ENCODE measurements around the gene PKIG. TPM values are rescaled to one million over a fixed set of nuclear protein-coding genes. Genes with fewer than 3 reads are reported as not detected.

The PKIG gene
- total and polyA plus RNA-seq, 5 donors from 2014 or later = 0.44 to 1.6 (median 1.1) TPM

GRCh38 chr20:44629542-44629941, 47.2 kb downstream of the PKIG start:
- ATAC-seq (ENCODE audit: low read depth in 2 of 2) (no peak), DNase-seq (no peak)
- Histone ChIP-seq H3K27me3 (ENCODE audit: control insufficient read depth, insufficient read depth, low read length) (no peaks in the 10 kb centered on the region), H3K4me3 (ENCODE audit: low read depth, low read length) (no peak overlapping the region), H3K9me3 (ENCODE audit: control insufficient read depth in 2 of 2, low read length in 2 of 2) (no peaks in the 10 kb centered on the region), H3K27ac (ENCODE audit: insufficient read depth, low read length, poor library complexity, severe bottlenecking) (no peak overlapping the region), H3K4me1 (ENCODE audit: control insufficient read depth, insufficient read depth, low read length, poor library complexity, severe bottlenecking) (no peaks in the 10 kb centered on the region), H3K36me3 (ENCODE audit: control insufficient read depth, insufficient read depth, low read length) (peaks cover 14% of the 10 kb centered on the region)
- Mint-ChIP-seq H3K36me3 (peaks cover 28% of the 10 kb centered on the region), H3K9me3 (peaks cover 0 to 1% (median 0%) of the 10 kb centered on the region in 7 donors), H3K4me1 (peaks cover 0 to 2% (median 1%) of the 10 kb centered on the region in 4 donors), H3K27me3 (no peaks in the 10 kb centered on the region), H3K4me3 (no peak overlapping the region), H3K27ac (no peak overlapping the region)

- Mint-ChIP-seq H3K27ac (peak overlapping the region in 1 of 3 donors; percentile 54), H3K27me3 (no peaks in the 10 kb centered on the region), H3K4me1 (peaks cover 0 to 2% (median 1%) of the 10 kb centered on the region in 4 donors), H3K9me3 (peaks cover 0 to 1% (median 0%) of the 10 kb centered on the region in 7 donors), H3K4me3 (no peak overlapping the region), H3K36me3 (peaks cover 21% of the 10 kb centered on the region)
- Histone ChIP-seq H3K36me3 (ENCODE audit: control insufficient read depth, insufficient read depth, low read length) (peaks cover 19% of the 10 kb centered on the region), H3K27ac (ENCODE audit: insufficient read depth, low read length, poor library complexity, severe bottlenecking) (no peak overlapping the region), H3K9me3 (ENCODE audit: control insufficient read depth in 2 of 2, low read length in 2 of 2) (no peaks in the 10 kb centered on the region), H3K4me3 (ENCODE audit: low read depth, low read length) (no peak overlapping the region), H3K4me1 (ENCODE audit: control insufficient read depth, insufficient read depth, low read length, poor library complexity, severe bottlenecking) (no peaks in the 10 kb centered on the region), H3K27me3 (ENCODE audit: control insufficient read depth, insufficient read depth, low read length) (no peaks in the 10 kb centered on the region)
- DNase-seq = no peak
- ATAC-seq (ENCODE audit: low read depth in 2 of 2) = no peak
Measured at GRCh38 chr20:44630297-44630696, 47.9 kb downstream of the PKIG start.

- H3K36me3 ChIP-seq (ENCODE audit: control insufficient read depth, insufficient read depth, low read length) = peaks cover 17% of the 10 kb centered on the region
- H3K27ac ChIP-seq (ENCODE audit: insufficient read depth, low read length, poor library complexity, severe bottlenecking) = no peak overlapping the region
- H3K4me3 ChIP-seq (ENCODE audit: low read depth, low read length) = no peak overlapping the region
- Mint-ChIP-seq H3K4me1 (peaks cover 0 to 2% (median 1%) of the 10 kb centered on the region in 4 donors), H3K27me3 (no peaks in the 10 kb centered on the region), H3K9me3 (peaks cover 0 to 2% (median 0%) of the 10 kb centered on the region in 7 donors), H3K4me3 (no peak overlapping the region), H3K36me3 (peaks cover 19% of the 10 kb centered on the region), H3K27ac (peak overlapping the region in 2 of 3 donors; percentile 20 to 60)
- H3K27me3 ChIP-seq (ENCODE audit: control insufficient read depth, insufficient read depth, low read length) = no peaks in the 10 kb centered on the region
- no peaks in the 10 kb centered on the region for H3K4me1 ChIP-seq (ENCODE audit: control insufficient read depth, insufficient read depth, low read length, poor library complexity, severe bottlenecking)
- ATAC-seq (ENCODE audit: low read depth in 2 of 2) (no peak), DNase-seq (no peak)
- H3K9me3 ChIP-seq (ENCODE audit: control insufficient read depth in 2 of 2, low read length in 2 of 2) = no peaks in the 10 kb centered on the region
Measured at GRCh38 chr20:44632103-44632752, 49.8 kb downstream of the PKIG start.

GRCh38 chr20:44633187-44633810, 50.9 kb downstream of the PKIG start:
- ATAC-seq (ENCODE audit: low read depth in 2 of 2) (no peak), DNase-seq (no peak)
- Histone ChIP-seq H3K4me1 (ENCODE audit: control insufficient read depth, insufficient read depth, low read length, poor library complexity, severe bottlenecking) (no peaks in the 10 kb centered on the region), H3K36me3 (ENCODE audit: control insufficient read depth, insufficient read depth, low read length) (peaks cover 14% of the 10 kb centered on the region), H3K9me3 (ENCODE audit: control insufficient read depth in 2 of 2, low read length in 2 of 2) (no peaks in the 10 kb centered on the region), H3K27ac (ENCODE audit: insufficient read depth, low read length, poor library complexity, severe bottlenecking) (no peak overlapping the region), H3K27me3 (ENCODE audit: control insufficient read depth, insufficient read depth, low read length) (no peaks in the 10 kb centered on the region), H3K4me3 (ENCODE audit: low read depth, low read length) (no peak overlapping the region)
- peaks cover 0 to 2% (median 1%) of the 10 kb centered on the region in 4 donors for H3K4me1 Mint-ChIP-seq
- peak overlapping the region in 1 of 3 donors; percentile 65 for H3K27ac Mint-ChIP-seq
- no peaks in the 10 kb centered on the region for H3K27me3 Mint-ChIP-seq
- peaks cover 19% of the 10 kb centered on the region for H3K36me3 Mint-ChIP-seq
- no peak overlapping the region for H3K4me3 Mint-ChIP-seq
- H3K9me3 Mint-ChIP-seq = peaks cover 0 to 2% (median 0%) of the 10 kb centered on the region in 7 donors

GRCh38 chr20:44633872-44634600, 51.7 kb downstream of the PKIG start:
- Mint-ChIP-seq H3K4me1 (peaks cover 0 to 4% (median 3%) of the 10 kb centered on the region in 4 donors), H3K27ac (no peak overlapping the region), H3K4me3 (no peak overlapping the region), H3K36me3 (peaks cover 23% of the 10 kb centered on the region), H3K9me3 (peaks cover 0 to 2% (median 0%) of the 10 kb centered on the region in 7 donors), H3K27me3 (no peaks in the 10 kb centered on the region)
- no peak for ATAC-seq (ENCODE audit: low read depth in 2 of 2)
- no peak for DNase-seq
- no peaks in the 10 kb centered on the region for H3K4me1 ChIP-seq (ENCODE audit: control insufficient read depth, insufficient read depth, low read length, poor library complexity, severe bottlenecking)
- no peaks in the 10 kb centered on the region for H3K27me3 ChIP-seq (ENCODE audit: control insufficient read depth, insufficient read depth, low read length)
- H3K9me3 ChIP-seq (ENCODE audit: control insufficient read depth in 2 of 2, low read length in 2 of 2) = no peaks in the 10 kb centered on the region
- peaks cover 14% of the 10 kb centered on the region for H3K36me3 ChIP-seq (ENCODE audit: control insufficient read depth, insufficient read depth, low read length)
- no peak overlapping the region for H3K4me3 ChIP-seq (ENCODE audit: low read depth, low read length)
- no peak overlapping the region for H3K27ac ChIP-seq (ENCODE audit: insufficient read depth, low read length, poor library complexity, severe bottlenecking)

GRCh38 chr20:44635877-44636276, 53.5 kb downstream of the PKIG start:
- Mint-ChIP-seq H3K27me3 (no peaks in the 10 kb centered on the region), H3K27ac (no peak overlapping the region), H3K36me3 (peaks cover 33% of the 10 kb centered on the region), H3K4me1 (peaks cover 0 to 9% (median 5%) of the 10 kb centered on the region in 4 donors), H3K9me3 (peaks cover 0 to 2% (median 0%) of the 10 kb centered on the region in 7 donors), H3K4me3 (no peak overlapping the region)
- Histone ChIP-seq H3K36me3 (ENCODE audit: control insufficient read depth, insufficient read depth, low read length) (peaks cover 14% of the 10 kb centered on the region), H3K4me3 (ENCODE audit: low read depth, low read length) (no peak overlapping the region), H3K27ac (ENCODE audit: insufficient read depth, low read length, poor library complexity, severe bottlenecking) (no peak overlapping the region), H3K4me1 (ENCODE audit: control insufficient read depth, insufficient read depth, low read length, poor library complexity, severe bottlenecking) (no peaks in the 10 kb centered on the region), H3K27me3 (ENCODE audit: control insufficient read depth, insufficient read depth, low read length) (no peaks in the 10 kb centered on the region), H3K9me3 (ENCODE audit: control insufficient read depth in 2 of 2, low read length in 2 of 2) (no peaks in the 10 kb centered on the region)
- DNase-seq (no peak), ATAC-seq (ENCODE audit: low read depth in 2 of 2) (no peak)

- H3K27ac ChIP-seq (ENCODE audit: insufficient read depth, low read length, poor library complexity, severe bottlenecking) = no peak overlapping the region
- no peak overlapping the region for H3K4me3 ChIP-seq (ENCODE audit: low read depth, low read length)
- peaks cover 14% of the 10 kb centered on the region for H3K36me3 ChIP-seq (ENCODE audit: control insufficient read depth, insufficient read depth, low read length)
- no peak overlapping the region for H3K4me3 Mint-ChIP-seq
- H3K9me3 Mint-ChIP-seq = peaks cover 0 to 2% (median 0%) of the 10 kb centered on the region in 7 donors
- peaks cover 4 to 13% (median 10%) of the 10 kb centered on the region in 4 donors for H3K4me1 Mint-ChIP-seq
- H3K27me3 Mint-ChIP-seq = no peaks in the 10 kb centered on the region
- H3K36me3 Mint-ChIP-seq = peaks cover 36% of the 10 kb centered on the region
- peaks cover under 1% of the 10 kb centered on the region for H3K4me1 ChIP-seq (ENCODE audit: control insufficient read depth, insufficient read depth, low read length, poor library complexity, severe bottlenecking)
- DNase-seq (no peak), ATAC-seq (ENCODE audit: low read depth in 2 of 2) (no peak)
- H3K27ac Mint-ChIP-seq = no peak overlapping the region
- H3K9me3 ChIP-seq (ENCODE audit: control insufficient read depth in 2 of 2, low read length in 2 of 2) = no peaks in the 10 kb centered on the region
- no peaks in the 10 kb centered on the region for H3K27me3 ChIP-seq (ENCODE audit: control insufficient read depth, insufficient read depth, low read length)
Measured at GRCh38 chr20:44637042-44637441, 54.7 kb downstream of the PKIG start.
